ENCODE data around the gene HACL1. TPM values are rescaled to one million over a fixed set of nuclear protein-coding genes. Genes with fewer than 3 reads are reported as not detected.

The HACL1 gene
- total and polyA plus RNA-seq, 10 of the 15 experiments (the other 5 are each of a cell fraction or from before 2014, with no cell fraction given) = 19.4 to 48.7 (median 30.1) TPM

- TF ChIP-seq NFXL1 (IDR thresholded peaks at IDR 0.05; ENCODE audit: borderline replicate concordance) = no peak
- peak; percentile 76; the same call in 1 of the 2 replicates for TF ChIP-seq BMI1 (IDR thresholded peaks at IDR 0.05; ENCODE audit: borderline replicate concordance)
- TF ChIP-seq NFYB (IDR thresholded peaks at IDR 0.05; ENCODE audit: insufficient read depth, low read depth, low read length) = peak; percentile 39; the same call in 1 of the 2 replicates
- TF ChIP-seq SIX5 (IDR thresholded peaks at IDR 0.05; ENCODE audit: low read depth, low read length, severe bottlenecking) = no peak
- no peak for TF ChIP-seq USF1 (IDR thresholded peaks at IDR 0.05; ENCODE audit: borderline replicate concordance, extremely low read length, insufficient read depth, low read depth, low read length)
- TF ChIP-seq JUND (IDR thresholded peaks at IDR 0.05; ENCODE audit: low read depth, low read length) = no peak
- TF ChIP-seq EP300 (IDR thresholded peaks at IDR 0.05; ENCODE audit: borderline replicate concordance in 1 of 2, control insufficient read depth in 1 of 2, low read depth in 2 of 2, low read length in 2 of 2) = peak; percentile 87 to 95
- TF ChIP-seq EZH2 (IDR thresholded peaks at IDR 0.05; ENCODE audit: borderline replicate concordance, control insufficient read depth, low read depth, low read length) = 0 out of 2 replicates have a peak, but pooled peaks have one; percentile 75
- no peak for TF ChIP-seq CBX3 (IDR thresholded peaks at IDR 0.05; ENCODE audit: borderline replicate concordance, low read depth)
- 0 out of 3 replicates have a peak, but pooled peaks of 1 of the 2 experiments have one; percentile 51 for TF ChIP-seq EGR1 (IDR thresholded peaks at IDR 0.05; ENCODE audit: borderline replicate concordance in 1 of 2, low read depth in 2 of 2, low read length in 2 of 2)
- TF ChIP-seq IRF4 (IDR thresholded peaks at IDR 0.05; ENCODE audit: low read depth, low read length) = peak; percentile 93
- peak; percentile 84; the same call in 1 of the 2 replicates for TF ChIP-seq PML (IDR thresholded peaks at IDR 0.05; ENCODE audit: low read length)
- TF ChIP-seq SMAD1 (IDR thresholded peaks at IDR 0.05; ENCODE audit: low read depth, partially characterized antibody) = no peak
- no peak for TF ChIP-seq CHD1 (IDR thresholded peaks at IDR 0.05; ENCODE audit: low read depth, low read length)
- peak; percentile 97 for TF ChIP-seq FOXM1 (IDR thresholded peaks at IDR 0.05; ENCODE audit: low read depth, low read length)
- no peak for TF ChIP-seq HDGF (IDR thresholded peaks at IDR 0.05)
- TF ChIP-seq SMC3 (IDR thresholded peaks at IDR 0.05; ENCODE audit: borderline replicate concordance, low read length) = 0 out of 2 replicates have a peak, but pooled peaks have one; percentile 17
- TF ChIP-seq SRF (IDR thresholded peaks at IDR 0.05; ENCODE audit: low read depth in 2 of 2, low read length in 2 of 2) = peak; percentile 24 to 79; a peak in 2 of 4 replicates
- TF ChIP-seq ETV6 (conservative IDR thresholded peaks at IDR 0.05 in 1 of 2, IDR thresholded peaks at IDR 0.05 in 1 of 2; ENCODE audit: borderline replicate concordance in 1 of 2, low read depth in 1 of 2) = peak in 1 of 2 experiments; percentile 98; a peak in 2 of 4 replicates
- peak; percentile 43 for TF ChIP-seq YY1 (IDR thresholded peaks at IDR 0.05; ENCODE audit: low read depth, low read length)
- peak; percentile 99 for TF ChIP-seq DPF2 (IDR thresholded peaks at IDR 0.05)
- TF ChIP-seq SMAD5 (IDR thresholded peaks at IDR 0.05; ENCODE audit: low read depth) = no peak
- TF ChIP-seq NFIC (IDR thresholded peaks at IDR 0.05; ENCODE audit: low read depth, low read length) = peak; percentile 99
- peak; percentile 39; the same call in 1 of the 2 replicates for TF ChIP-seq TAF1 (IDR thresholded peaks at IDR 0.05; ENCODE audit: borderline replicate concordance, low read depth, low read length)
Measured at GRCh38 chr3:15647611-15648167, 46.3 kb upstream of the HACL1 start (continued).

Data from GM12878 (cell line).